ENCODE results near the gene ANAPC5. TPM values are rescaled to one million over a fixed set of nuclear protein-coding genes. Genes with fewer than 3 reads are reported as not detected.
A peak's percentile ranks its signal among the peaks of the same experiment; 100 is the strongest.

The ANAPC5 gene
- polyA plus RNA-seq, 3 donors = 67.3 to 161 (median 114) TPM

DNA sequence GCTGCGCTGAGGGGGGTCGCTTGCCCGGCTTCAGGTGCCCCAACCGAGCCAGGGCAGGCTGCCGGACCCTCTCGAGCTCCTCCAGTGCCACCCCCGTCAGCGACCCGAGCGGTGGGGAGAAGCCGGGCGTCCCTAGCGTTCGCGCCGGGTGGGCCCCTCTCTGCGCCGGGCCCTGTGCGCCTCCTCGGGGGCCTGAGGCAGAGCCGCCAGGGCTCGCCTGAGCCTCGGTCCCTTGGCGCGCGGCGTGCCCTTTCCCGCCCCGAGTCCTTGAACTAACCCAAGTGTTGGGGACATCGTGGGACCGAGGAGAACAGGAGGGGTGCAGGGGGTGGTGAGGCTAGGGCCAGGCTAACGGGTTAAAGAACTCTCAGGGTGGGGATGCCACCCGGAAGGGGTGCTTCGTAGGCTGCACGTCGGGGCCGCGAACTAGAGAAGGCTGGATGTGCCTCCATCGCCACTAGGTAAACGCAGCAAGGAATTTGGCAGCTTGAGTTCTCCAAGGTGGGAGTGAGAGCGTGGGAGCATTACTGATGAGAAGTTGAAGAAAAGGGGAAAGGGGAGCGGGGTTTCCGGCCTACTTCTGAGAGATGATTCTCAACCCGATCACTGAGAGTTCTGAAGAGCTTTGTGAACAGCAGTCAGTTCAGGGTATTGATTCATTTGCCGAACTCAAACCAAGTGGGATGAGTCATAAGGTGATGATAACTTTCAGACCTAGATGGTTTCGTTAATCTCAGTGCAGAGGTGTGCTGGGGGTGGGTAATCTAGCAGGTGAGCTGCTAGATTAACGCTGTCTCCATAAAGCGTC lies 48.3 kb upstream of the ANAPC5 start:
- peak; percentile 12 to 48 (median 39) for DNase-seq
- intact Hi-C loops (cut with micrococcal nuclease) = no loop called here
- TF ChIP-seq, protein P1, sequence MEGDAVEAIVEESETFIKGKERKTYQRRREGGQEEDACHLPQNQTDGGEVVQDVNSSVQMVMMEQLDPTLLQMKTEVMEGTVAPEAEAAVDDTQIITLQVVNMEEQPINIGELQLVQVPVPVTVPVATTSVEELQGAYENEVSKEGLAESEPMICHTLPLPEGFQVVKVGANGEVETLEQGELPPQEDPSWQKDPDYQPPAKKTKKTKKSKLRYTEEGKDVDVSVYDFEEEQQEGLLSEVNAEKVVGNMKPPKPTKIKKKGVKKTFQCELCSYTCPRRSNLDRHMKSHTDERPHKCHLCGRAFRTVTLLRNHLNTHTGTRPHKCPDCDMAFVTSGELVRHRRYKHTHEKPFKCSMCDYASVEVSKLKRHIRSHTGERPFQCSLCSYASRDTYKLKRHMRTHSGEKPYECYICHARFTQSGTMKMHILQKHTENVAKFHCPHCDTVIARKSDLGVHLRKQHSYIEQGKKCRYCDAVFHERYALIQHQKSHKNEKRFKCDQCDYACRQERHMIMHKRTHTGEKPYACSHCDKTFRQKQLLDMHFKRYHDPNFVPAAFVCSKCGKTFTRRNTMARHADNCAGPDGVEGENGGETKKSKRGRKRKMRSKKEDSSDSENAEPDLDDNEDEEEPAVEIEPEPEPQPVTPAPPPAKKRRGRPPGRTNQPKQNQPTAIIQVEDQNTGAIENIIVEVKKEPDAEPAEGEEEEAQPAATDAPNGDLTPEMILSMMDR (IDR thresholded peaks at IDR 0.05) = no peak
- H3K9me3 Mint-ChIP-seq = no peaks in the 10 kb centered on the region
- peaks cover 21 to 23% of the 10 kb centered on the region in 2 donors for H3K36me3 Mint-ChIP-seq
- H2AFZ ChIP-seq (ENCODE audit: insufficient read depth, low read depth, low read length, poor library complexity, severe bottlenecking) = peak overlapping the region; percentile 92
- H3K27ac Mint-ChIP-seq = peak overlapping the region; percentile 82 to 96 (median 94)
- no peaks in the 10 kb centered on the region for H3K27me3 ChIP-seq (ENCODE audit: control insufficient read depth in 2 of 2, insufficient read depth in 2 of 2, low read length in 2 of 2)
- peak overlapping the region; percentile 68 to 92 (median 89) for H3K4me3 ChIP-seq (replicated peaks in 1 of 3; ENCODE audit: low read depth in 2 of 3, low read length in 3 of 3)
- peaks cover 29% of the 10 kb centered on the region for H3K4me1 Mint-ChIP-seq
- under 1% methylated on average over 45 of the region's 48 CpGs for WGBS (ENCODE audit: insufficient coverage)
- H3K4me2 ChIP-seq (replicated peaks; ENCODE audit: extremely low read depth, low read length, poor library complexity, severe bottlenecking) = peak overlapping the region; percentile 94
- H3K36me3 ChIP-seq (replicated peaks in 1 of 2; ENCODE audit: control insufficient read depth in 1 of 2, insufficient read depth in 2 of 2, low read length in 2 of 2) = peaks cover 8 to 25% of the 10 kb centered on the region in 2 donors
- peak overlapping the region; percentile 68 to 85 for H3K27ac ChIP-seq (ENCODE audit: low read depth in 1 of 2, low read length in 2 of 2)
- peak overlapping the region; percentile 96 to 98 for H3K4me3 Mint-ChIP-seq
- H3K9me3 ChIP-seq (replicated peaks in 1 of 2; ENCODE audit: control insufficient read depth in 1 of 2, insufficient read depth in 1 of 2, low read length in 2 of 2) = no peaks in the 10 kb centered on the region
- peaks cover 70% of the 10 kb centered on the region for H3K79me2 ChIP-seq (ENCODE audit: insufficient read depth, low read length)
- H4K20me1 ChIP-seq (ENCODE audit: insufficient read depth, low read length) = peaks cover 31% of the 10 kb centered on the region
- H3K4me1 ChIP-seq (ENCODE audit: control insufficient read depth in 1 of 2, insufficient read depth in 2 of 2, low read length in 2 of 2) = peaks cover 18 to 31% of the 10 kb centered on the region in 2 donors
- H3K27me3 Mint-ChIP-seq (ENCODE audit: low read depth in 3 of 3) = peaks cover 0 to 1% (median 0%) of the 10 kb centered on the region in 3 donors
- H3K9ac ChIP-seq (ENCODE audit: insufficient read depth, low read length, poor library complexity, severe bottlenecking) = peak overlapping the region; percentile 87

DNA sequence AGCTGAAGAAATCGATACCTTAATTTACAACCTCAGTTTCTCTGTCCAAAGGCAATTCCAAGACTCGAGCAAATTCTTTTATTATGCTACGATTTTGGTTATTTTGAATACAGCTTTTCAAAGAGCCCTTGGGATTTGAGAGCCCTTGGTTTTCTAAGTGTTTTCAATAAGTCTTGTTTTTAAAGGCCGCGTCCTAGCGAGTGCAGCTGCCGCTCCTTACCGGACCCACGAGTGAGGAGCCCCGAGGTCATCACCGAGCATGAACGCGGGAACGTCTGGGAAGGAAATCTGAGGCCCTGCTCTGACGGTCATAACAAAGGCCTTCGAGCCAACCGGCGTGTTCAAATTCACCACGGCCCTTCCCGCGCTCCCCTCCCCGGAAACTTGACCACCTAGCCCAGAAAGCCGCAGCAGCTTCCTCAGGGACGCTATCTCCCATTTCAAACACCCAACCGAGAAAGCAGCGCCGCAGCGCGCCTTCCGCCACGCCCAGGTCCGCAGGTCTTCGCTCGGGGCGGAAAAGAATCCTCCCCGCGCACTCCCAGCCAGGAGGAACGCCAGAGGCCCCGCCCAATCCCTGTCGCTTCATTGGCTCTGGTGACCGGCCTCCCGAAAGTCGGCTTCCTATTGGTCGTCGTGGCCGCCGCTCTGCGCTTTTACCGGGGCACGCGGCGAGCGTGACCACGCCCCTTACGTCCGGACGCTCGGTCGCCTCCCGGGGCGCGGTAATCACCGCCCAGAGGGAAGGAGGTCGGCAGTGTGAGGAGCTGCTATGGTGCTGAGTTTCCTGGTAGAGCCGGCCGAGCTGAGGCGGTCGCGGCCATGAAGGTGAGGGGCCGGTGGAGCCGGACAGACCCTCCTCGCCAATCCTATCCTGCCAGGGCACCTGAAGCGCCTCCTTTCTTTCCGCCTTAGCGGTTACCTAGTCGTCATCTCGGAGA lies 47.5 kb upstream of the ANAPC5 start, which contains the start of gene RNF34:
Gene RNF34 (plus strand): TSS at position 728 of the 941 bp plus-strand sequence. CDS start 95 bp downstream, at position 823.
- peak within 1 kb of the TSS; percentile 94 for H3K4me2 ChIP-seq (replicated peaks; ENCODE audit: extremely low read depth, low read length, poor library complexity, severe bottlenecking)
- Mint-ChIP-seq H3K27ac (peak within 1 kb of the TSS; percentile 82 to 96 (median 94)), H3K9me3 (no peaks in the 10 kb centered on the region), H3K4me1 (peaks cover 29% of the 10 kb centered on the region), H3K36me3 (peaks cover 13 to 14% of the 10 kb centered on the region in 2 donors), H3K27me3 (ENCODE audit: low read depth in 3 of 3) (peaks cover 0 to 1% (median 0%) of the 10 kb centered on the region in 3 donors), H3K4me3 (peak within 1 kb of the TSS; percentile 96 to 98)
- intact Hi-C loops (cut with micrococcal nuclease) = loop anchor here (5.0 to 10.0 kb wide), 3 partner anchors 47 to 65 kb away; partner anchors contain the start of gene ANAPC5 (in 1 of the 2)
- DNase-seq = peak; percentile 95 to 98 (median 98)
- no peaks in the 10 kb centered on the region for H3K27me3 ChIP-seq (ENCODE audit: control insufficient read depth in 2 of 2, insufficient read depth in 2 of 2, low read length in 2 of 2)
- no peaks in the 10 kb centered on the region for H3K9me3 ChIP-seq (replicated peaks in 1 of 2; ENCODE audit: control insufficient read depth in 1 of 2, insufficient read depth in 1 of 2, low read length in 2 of 2)
- H3K79me2 ChIP-seq (ENCODE audit: insufficient read depth, low read length) = peaks cover 62% of the 10 kb centered on the region
- H3K27ac ChIP-seq (ENCODE audit: low read depth in 1 of 2, low read length in 2 of 2) = peak within 1 kb of the TSS; percentile 68 to 85
- H3K4me3 ChIP-seq (replicated peaks in 1 of 3; ENCODE audit: low read depth in 2 of 3, low read length in 3 of 3) = peak within 1 kb of the TSS; percentile 68 to 92 (median 89)
- H3K36me3 ChIP-seq (replicated peaks in 1 of 2; ENCODE audit: control insufficient read depth in 1 of 2, insufficient read depth in 2 of 2, low read length in 2 of 2) = peaks cover under 1 to 16% of the 10 kb centered on the region in 2 donors
- TF ChIP-seq, protein P1 (IDR thresholded peaks at IDR 0.05) = no peak
- H3K4me1 ChIP-seq (ENCODE audit: control insufficient read depth in 1 of 2, insufficient read depth in 2 of 2, low read length in 2 of 2) = peaks cover 18 to 31% of the 10 kb centered on the region in 2 donors
- peak within 1 kb of the TSS; percentile 87 for H3K9ac ChIP-seq (ENCODE audit: insufficient read depth, low read length, poor library complexity, severe bottlenecking)
- under 1% methylated on average over 73 of the region's 77 CpGs for WGBS (ENCODE audit: insufficient coverage)
- peaks cover 23% of the 10 kb centered on the region for H4K20me1 ChIP-seq (ENCODE audit: insufficient read depth, low read length)
- H2AFZ ChIP-seq (ENCODE audit: insufficient read depth, low read depth, low read length, poor library complexity, severe bottlenecking) = peak within 1 kb of the TSS; percentile 92
